ENCODE data around the gene ABLIM3.

GRCh38 chr5:149123211-149123610, 18.1 kb upstream of the ABLIM3 start:
- no peak for TF ChIP-seq NANOG (IDR thresholded peaks at IDR 0.05; ENCODE audit: borderline replicate concordance)
- no peak for TF ChIP-seq REST (IDR thresholded peaks at IDR 0.05; ENCODE audit: unreplicated experiment)
- TF ChIP-seq CTCF (conservative IDR thresholded peaks at IDR 0.05; ENCODE audit: low read depth in 2 of 2) = no peak
- no peak for TF ChIP-seq CREB1 (CRISPR knock-in tag; IDR thresholded peaks at IDR 0.05; ENCODE audit: low read depth)
- TF ChIP-seq EZH2 (IDR thresholded peaks at IDR 0.05; ENCODE audit: low read depth, unreplicated experiment) = no peak
- TF ChIP-seq JUNB (IDR thresholded peaks at IDR 0.05; ENCODE audit: unreplicated experiment) = no peak
- TF ChIP-seq POLR2AphosphoS5 (IDR thresholded peaks at IDR 0.05; ENCODE audit: low read depth) = no peak
- no peak for TF ChIP-seq ETS1 (IDR thresholded peaks at IDR 0.05)
- no peak for TF ChIP-seq STAT1 (IDR thresholded peaks at IDR 0.05; ENCODE audit: unreplicated experiment)

Measured in GM23338 (cell line).